ENCODE results near the gene RALA.

DNA sequence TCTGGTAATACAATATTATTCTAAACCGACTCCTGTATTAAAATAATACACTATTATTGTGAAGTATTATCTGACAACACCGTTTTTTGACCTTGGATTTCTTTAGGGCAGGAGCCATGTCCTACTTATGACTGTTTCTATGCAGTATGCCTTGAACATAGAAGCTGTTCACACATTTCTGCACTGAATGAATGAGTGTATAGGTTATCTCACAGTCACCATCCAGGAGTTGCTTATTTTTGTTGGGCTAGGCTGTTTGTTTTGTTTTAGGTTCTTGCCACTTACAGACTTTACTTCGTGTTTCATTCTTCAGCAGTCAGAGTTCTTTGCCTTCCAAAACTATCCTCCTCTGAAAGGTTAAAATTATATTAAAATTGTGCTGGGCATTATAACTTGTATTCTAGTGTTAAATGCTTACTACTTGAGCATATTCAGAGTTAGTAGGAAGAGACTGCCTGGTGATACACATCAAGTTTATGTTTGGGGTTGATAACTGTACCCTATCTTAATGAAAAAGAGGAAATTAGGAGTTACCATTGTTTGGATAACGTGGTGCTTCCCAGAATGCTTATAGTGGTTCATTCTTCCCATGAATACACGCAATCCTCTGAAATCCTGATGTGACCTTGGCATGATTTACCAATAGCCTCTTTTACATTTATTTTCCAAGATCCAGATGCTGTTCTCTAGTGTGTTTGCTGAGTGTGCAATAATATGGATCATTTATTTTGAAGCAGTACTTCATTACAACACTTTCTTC lies 1.7 kb downstream of the RALA start:
- TF ChIP-seq, protein P1, sequence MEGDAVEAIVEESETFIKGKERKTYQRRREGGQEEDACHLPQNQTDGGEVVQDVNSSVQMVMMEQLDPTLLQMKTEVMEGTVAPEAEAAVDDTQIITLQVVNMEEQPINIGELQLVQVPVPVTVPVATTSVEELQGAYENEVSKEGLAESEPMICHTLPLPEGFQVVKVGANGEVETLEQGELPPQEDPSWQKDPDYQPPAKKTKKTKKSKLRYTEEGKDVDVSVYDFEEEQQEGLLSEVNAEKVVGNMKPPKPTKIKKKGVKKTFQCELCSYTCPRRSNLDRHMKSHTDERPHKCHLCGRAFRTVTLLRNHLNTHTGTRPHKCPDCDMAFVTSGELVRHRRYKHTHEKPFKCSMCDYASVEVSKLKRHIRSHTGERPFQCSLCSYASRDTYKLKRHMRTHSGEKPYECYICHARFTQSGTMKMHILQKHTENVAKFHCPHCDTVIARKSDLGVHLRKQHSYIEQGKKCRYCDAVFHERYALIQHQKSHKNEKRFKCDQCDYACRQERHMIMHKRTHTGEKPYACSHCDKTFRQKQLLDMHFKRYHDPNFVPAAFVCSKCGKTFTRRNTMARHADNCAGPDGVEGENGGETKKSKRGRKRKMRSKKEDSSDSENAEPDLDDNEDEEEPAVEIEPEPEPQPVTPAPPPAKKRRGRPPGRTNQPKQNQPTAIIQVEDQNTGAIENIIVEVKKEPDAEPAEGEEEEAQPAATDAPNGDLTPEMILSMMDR (IDR thresholded peaks at IDR 0.05 in 4 of 5, conservative IDR thresholded peaks at IDR 0.05 in 1 of 5), result no peak
- TF ChIP-seq POLR2A (IDR thresholded peaks at IDR 0.05), result no peak
